Activated CD8-positive, alpha-beta memory T cell treated with anti-CD3 and anti-CD28 coated beads, Interleukin-2, amount 10 ng/mL, durations not matched to agents 7 days and 5 days (primary cell): ENCODE results near the gene SSPN. TPM values are rescaled to one million over a fixed set of nuclear protein-coding genes. Genes with fewer than 3 reads are reported as not detected.
A peak's percentile ranks its signal among the peaks of the same experiment; 100 is the strongest.

ENCODE experiments used
- ATAC-seq: fragments of 150-1000 bp; cut with Tn5 transposase; one replicate; pipeline ENCODE4 v1.10.0; 2021; ENCODE audit warnings: moderate library complexity
- CTCF ChIA-PET: fragments of 350-600 bp; sonication (Branson Sonifier 250); formaldehyde crosslinking; loops from one replicate; lab custom pipeline; 2021; ENCODE audit warnings: antibody characterized with exemption; lab: Charles Lee
- DNase-seq: peaks from one replicate; pipeline ENCODE4 v3.0.0-alpha.2; 2020
- H3K27ac Mint-ChIP-seq: one replicate; pipeline ENCODE4 v1.8.0; 2021; ENCODE audit warnings: mild to moderate bottlenecking, mixed read lengths
- H3K27me3 Mint-ChIP-seq: one replicate; pipeline ENCODE4 v1.8.0; 2021; ENCODE audit warnings: mixed read lengths
- H3K36me3 Mint-ChIP-seq: one replicate; pipeline ENCODE4 v1.8.0; 2021; ENCODE audit warnings: mild to moderate bottlenecking, mixed read lengths
- H3K4me1 Mint-ChIP-seq: one replicate; pipeline ENCODE4 v1.8.0; 2021; ENCODE audit warnings: mixed read lengths
- H3K4me3 Mint-ChIP-seq: one replicate; pipeline ENCODE4 v1.8.0; 2021; ENCODE audit warnings: mild to moderate bottlenecking, moderate library complexity, mixed read lengths
- H3K9me3 Mint-ChIP-seq: one replicate; pipeline ENCODE4 v1.8.0; 2022; ENCODE audit warnings: low read depth, mixed read lengths
- total RNA-seq, 2 experiments: library from RNA; stranded (reverse); gene quantifications; one replicate each; pipeline ENCODE4 v1.2.3, GENCODE V29; 2021

The SSPN gene
- total RNA-seq, 2 experiments from 2014 or later, result not detected

GRCh38 chr12:26195641-26196420 lies 458 bp downstream of the SSPN start:
- Mint-ChIP-seq H3K4me1 (peaks cover 5% of the 10 kb centered on the region), H3K27me3 (peaks cover 77% of the 10 kb centered on the region), H3K9me3 (no peaks in the 10 kb centered on the region), H3K4me3 (peak overlapping the region; percentile 46), H3K27ac (no peak overlapping the region), H3K36me3 (no peaks in the 10 kb centered on the region)
- CTCF ChIA-PET, result no interaction called here
- DNase-seq, result no peak
- peak; percentile 36 for ATAC-seq

GRCh38 chr12:26196421-26196716 lies 996 bp downstream of the SSPN start:
- CTCF ChIA-PET, result no interaction called here
- Mint-ChIP-seq H3K4me3 (no peak overlapping the region), H3K27me3 (peaks cover 73% of the 10 kb centered on the region), H3K9me3 (no peaks in the 10 kb centered on the region), H3K36me3 (no peaks in the 10 kb centered on the region), H3K4me1 (peaks cover 5% of the 10 kb centered on the region), H3K27ac (no peak overlapping the region)
- DNase-seq (no peak), ATAC-seq (no peak)

GRCh38 chr12:26197832-26198231 lies 2.5 kb downstream of the SSPN start:
- ATAC-seq (no peak), DNase-seq (no peak)
- H3K9me3 Mint-ChIP-seq, result no peaks in the 10 kb centered on the region
- no peak overlapping the region for H3K27ac Mint-ChIP-seq
- H3K4me1 Mint-ChIP-seq, result peaks cover 5% of the 10 kb centered on the region
- H3K27me3 Mint-ChIP-seq, result peaks cover 70% of the 10 kb centered on the region
- no peaks in the 10 kb centered on the region for H3K36me3 Mint-ChIP-seq
- no peak overlapping the region for H3K4me3 Mint-ChIP-seq
- CTCF ChIA-PET, result no interaction called here

- Mint-ChIP-seq H3K4me3 (no peak overlapping the region), H3K9me3 (no peaks in the 10 kb centered on the region), H3K4me1 (peaks cover 5% of the 10 kb centered on the region), H3K27ac (no peak overlapping the region), H3K36me3 (no peaks in the 10 kb centered on the region), H3K27me3 (peaks cover 67% of the 10 kb centered on the region)
- ATAC-seq (no peak), DNase-seq (no peak)
- CTCF ChIA-PET, result no interaction called here
Measured at GRCh38 chr12:26198742-26199141, 3.4 kb downstream of the SSPN start.

- CTCF ChIA-PET, result no interaction called here
- no peaks in the 10 kb centered on the region for H3K4me1 Mint-ChIP-seq
- DNase-seq, result no peak
- ATAC-seq, result no peak
- H3K27ac Mint-ChIP-seq, result no peak overlapping the region
- H3K36me3 Mint-ChIP-seq, result no peaks in the 10 kb centered on the region
- peaks cover 34% of the 10 kb centered on the region for H3K27me3 Mint-ChIP-seq
- no peaks in the 10 kb centered on the region for H3K9me3 Mint-ChIP-seq
- H3K4me3 Mint-ChIP-seq, result no peak overlapping the region
Measured at GRCh38 chr12:26203167-26203780, 7.9 kb downstream of the SSPN start.

GRCh38 chr12:26204612-26205289 lies 9.4 kb downstream of the SSPN start:
- CTCF ChIA-PET, result no interaction called here
- H3K27ac Mint-ChIP-seq, result no peak overlapping the region
- no peaks in the 10 kb centered on the region for H3K36me3 Mint-ChIP-seq
- no peaks in the 10 kb centered on the region for H3K9me3 Mint-ChIP-seq
- peaks cover 31% of the 10 kb centered on the region for H3K27me3 Mint-ChIP-seq
- no peaks in the 10 kb centered on the region for H3K4me1 Mint-ChIP-seq
- H3K4me3 Mint-ChIP-seq, result no peak overlapping the region
- DNase-seq (no peak), ATAC-seq (no peak)

GRCh38 chr12:26205298-26205697 lies 9.9 kb downstream of the SSPN start:
- Mint-ChIP-seq H3K9me3 (no peaks in the 10 kb centered on the region), H3K27ac (no peak overlapping the region), H3K36me3 (no peaks in the 10 kb centered on the region), H3K4me3 (no peak overlapping the region), H3K27me3 (peaks cover 29% of the 10 kb centered on the region), H3K4me1 (no peaks in the 10 kb centered on the region)
- CTCF ChIA-PET, result no interaction called here
- ATAC-seq (no peak), DNase-seq (no peak)

GRCh38 chr12:26205941-26206340 lies 10.6 kb downstream of the SSPN start:
- no peak overlapping the region for H3K4me3 Mint-ChIP-seq
- ATAC-seq, result no peak
- CTCF ChIA-PET, result no interaction called here
- peaks cover 30% of the 10 kb centered on the region for H3K27me3 Mint-ChIP-seq
- no peak for DNase-seq
- H3K36me3 Mint-ChIP-seq, result no peaks in the 10 kb centered on the region
- H3K4me1 Mint-ChIP-seq, result no peaks in the 10 kb centered on the region
- H3K9me3 Mint-ChIP-seq, result no peaks in the 10 kb centered on the region
- no peak overlapping the region for H3K27ac Mint-ChIP-seq

GRCh38 chr12:26211331-26211730 lies 16.0 kb downstream of the SSPN start:
- CTCF ChIA-PET, result no interaction called here
- Mint-ChIP-seq H3K4me1 (no peaks in the 10 kb centered on the region), H3K27ac (no peak overlapping the region), H3K27me3 (peaks cover 57% of the 10 kb centered on the region), H3K4me3 (no peak overlapping the region), H3K9me3 (no peaks in the 10 kb centered on the region), H3K36me3 (no peaks in the 10 kb centered on the region)
- ATAC-seq (no peak), DNase-seq (no peak)

- Mint-ChIP-seq H3K36me3 (no peaks in the 10 kb centered on the region), H3K4me1 (no peaks in the 10 kb centered on the region), H3K27me3 (peaks cover 53% of the 10 kb centered on the region), H3K4me3 (no peak overlapping the region), H3K27ac (no peak overlapping the region), H3K9me3 (no peaks in the 10 kb centered on the region)
- CTCF ChIA-PET, result no interaction called here
- ATAC-seq (no peak), DNase-seq (no peak)
Measured at GRCh38 chr12:26212396-26212795, 17.0 kb downstream of the SSPN start.

- CTCF ChIA-PET, result no interaction called here
- Mint-ChIP-seq H3K9me3 (no peaks in the 10 kb centered on the region), H3K36me3 (no peaks in the 10 kb centered on the region), H3K27ac (no peak overlapping the region), H3K4me3 (no peak overlapping the region), H3K4me1 (no peaks in the 10 kb centered on the region), H3K27me3 (peaks cover 53% of the 10 kb centered on the region)
- DNase-seq (no peak), ATAC-seq (no peak)
Measured at GRCh38 chr12:26212988-26213387, 17.6 kb downstream of the SSPN start.

GRCh38 chr12:26214121-26214520 lies 18.7 kb downstream of the SSPN start:
- CTCF ChIA-PET, result no interaction called here
- no peak overlapping the region for H3K27ac Mint-ChIP-seq
- no peaks in the 10 kb centered on the region for H3K4me1 Mint-ChIP-seq
- DNase-seq (no peak), ATAC-seq (no peak)
- H3K4me3 Mint-ChIP-seq, result no peak overlapping the region
- H3K9me3 Mint-ChIP-seq, result no peaks in the 10 kb centered on the region
- H3K36me3 Mint-ChIP-seq, result no peaks in the 10 kb centered on the region
- H3K27me3 Mint-ChIP-seq, result peaks cover 51% of the 10 kb centered on the region

- CTCF ChIA-PET, result no interaction called here
- DNase-seq, result no peak
- H3K4me1 Mint-ChIP-seq, result no peaks in the 10 kb centered on the region
- H3K9me3 Mint-ChIP-seq, result no peaks in the 10 kb centered on the region
- no peak for ATAC-seq
- H3K27me3 Mint-ChIP-seq, result peaks cover 22% of the 10 kb centered on the region
- H3K27ac Mint-ChIP-seq, result no peak overlapping the region
- no peaks in the 10 kb centered on the region for H3K36me3 Mint-ChIP-seq
- H3K4me3 Mint-ChIP-seq, result no peak overlapping the region
Measured at GRCh38 chr12:26219736-26220135, 24.4 kb downstream of the SSPN start.

GRCh38 chr12:26224657-26225056 lies 29.3 kb downstream of the SSPN start:
- no peak overlapping the region for H3K27ac Mint-ChIP-seq
- H3K36me3 Mint-ChIP-seq, result no peaks in the 10 kb centered on the region
- DNase-seq (no peak), ATAC-seq (no peak)
- H3K4me1 Mint-ChIP-seq, result no peaks in the 10 kb centered on the region
- H3K27me3 Mint-ChIP-seq, result peaks cover 48% of the 10 kb centered on the region
- H3K4me3 Mint-ChIP-seq, result no peak overlapping the region
- no peaks in the 10 kb centered on the region for H3K9me3 Mint-ChIP-seq
- CTCF ChIA-PET, result no interaction called here
